K562 (cell line): ENCODE results near the gene PCNX2. TPM values are rescaled to one million over a fixed set of nuclear protein-coding genes. Genes with fewer than 3 reads are reported as not detected.

Experiments used
- ATAC-seq: fragments of 200-7000 bp; cut with Tn5 transposase; 3 replicates; pipeline ENCODE4 v1.9.1; 2020; ENCODE audit warnings: moderate library complexity
- BruUV-seq: library from RNA; stranded (reverse); fragments of 400-500 nt; replicated peaks from 2 replicates; lab custom pipeline; 2021; lab: Mats Ljungman, UMichigan
- CTCF ChIA-PET: fragments of 300-600 bp; formaldehyde crosslinking; extraction: SDS; loops from one replicate; lab custom pipeline; 2021; ENCODE audit warnings: low intra/inter-chr PET ratio; lab: Yijun Ruan, JAX
- POLR2A ChIA-PET: fragments of 300-600, 350-650 bp; sonication (Branson Sonifier 250); formaldehyde crosslinking; extraction: SDS; loops from one replicate; lab custom pipeline; 2021; ENCODE audit warnings: antibody characterized with exemption, inconsistent platforms; lab: Yijun Ruan, JAX
- DNase-seq, 4 experiments: peaks; one replicate each; pipeline versions ENCODE4 v3.0.0 to v3.0.0-alpha.2; 2011 to 2018; ENCODE audit warnings: low spot score in 3 of 4, mixed read lengths in 3 of 4; ENCODE audit errors: extremely low read depth in 1 of 4
- FAIRE-seq: peaks from 2 replicates; lab custom pipeline; 2011; peaks lifted over from hg19 to GRCh38; lab: Jason Lieb, UNC
- H2AFZ ChIP-seq: 2 replicates; pipeline ENCODE4 v1.6.0; 2011; ENCODE audit warnings: low read depth, low read length, control low read depth, inconsistent platforms
- H3K27ac ChIP-seq: fragments of 200-600 bp; 3 replicates; pipeline ENCODE4 v1.8.0; 2011; ENCODE audit warnings: low read depth, mild to moderate bottlenecking, control low read depth, inconsistent platforms, low read length, moderate library complexity, mixed read lengths; ENCODE audit errors: extremely low read depth
- H3K27me3 ChIP-seq, 2 experiments: fragments of 300-600 bp in 1 of 2; 2 replicates in 1 of 2; 3 replicates in 1 of 2; pipeline versions ENCODE4 v1.6.0 to v1.8.0; 2011; ENCODE audit warnings: inconsistent platforms in 2 of 2, low read length in 2 of 2, mild to moderate bottlenecking in 1 of 2, mixed read lengths in 1 of 2, moderate library complexity in 1 of 2; ENCODE audit not compliant: control insufficient read depth in 2 of 2, insufficient read depth in 2 of 2
- H3K36me3 ChIP-seq: fragments of 300-600 bp; 3 replicates; pipeline ENCODE4 v1.8.0; 2011; ENCODE audit warnings: mild to moderate bottlenecking, low read length, inconsistent platforms; ENCODE audit not compliant: control insufficient read depth, insufficient read depth
- H3K4me1 ChIP-seq, 2 experiments: fragments of 200-600 bp in 1 of 2; replicated peaks in 1 of 2; 2 replicates in 1 of 2; 3 replicates in 1 of 2; pipeline versions ENCODE4 v1.5.1 to v1.8.0; 2011; ENCODE audit warnings: inconsistent platforms in 2 of 2, low read length in 2 of 2, mild to moderate bottlenecking in 1 of 2, mixed read lengths in 1 of 2, moderate library complexity in 1 of 2; ENCODE audit not compliant: control insufficient read depth in 2 of 2, insufficient read depth in 2 of 2
- H3K4me2 ChIP-seq: 2 replicates; pipeline ENCODE4 v1.6.1; 2011; ENCODE audit warnings: low read length, control low read depth, inconsistent platforms, mixed read lengths; ENCODE audit not compliant: insufficient read depth
- H3K4me3 ChIP-seq: fragments of 200-600 bp; sonication (generic), shearing (Covaris generic); 2 replicates; pipeline ENCODE4 v1.5.1; 2016; ENCODE audit warnings: control low read depth, inconsistent platforms
- H3K79me2 ChIP-seq: fragments of 200-600 bp; 3 replicates; pipeline ENCODE4 v1.8.0; 2011; ENCODE audit warnings: low read length, inconsistent platforms; ENCODE audit not compliant: control insufficient read depth, insufficient read depth
- H3K9ac ChIP-seq, 2 experiments: 2 replicates each; pipeline versions ENCODE4 v1.6.0 to v1.6.1; 2011; ENCODE audit warnings: low read depth in 2 of 2, low read length in 2 of 2, control low read depth in 1 of 2, inconsistent platforms in 1 of 2, mild to moderate bottlenecking in 1 of 2, mixed read lengths in 1 of 2; ENCODE audit not compliant: insufficient read depth in 1 of 2
- H3K9me1 ChIP-seq: one replicate; pipeline ENCODE4 v1.6.0; 2011; ENCODE audit warnings: inconsistent platforms, mild to moderate bottlenecking, low read length, moderate library complexity; ENCODE audit not compliant: control insufficient read depth, insufficient read depth
- H3K9me3 ChIP-seq: replicated peaks from 2 replicates; pipeline ENCODE4 v1.5.1; 2011; ENCODE audit warnings: low read depth, low read length, inconsistent platforms; ENCODE audit not compliant: control insufficient read depth, insufficient read depth
- H4K20me1 ChIP-seq: replicated peaks from 2 replicates; pipeline ENCODE4 v1.6.1; 2011; ENCODE audit warnings: low read length, inconsistent platforms, mixed read lengths; ENCODE audit not compliant: control insufficient read depth, insufficient read depth
- GATAD2B ChIP-seq: fragments of 450-650 bp; IDR thresholded peaks from 2 replicates; pipeline ENCODE4 v1.6.1; 2017; ENCODE audit warnings: mild to moderate bottlenecking, borderline replicate concordance
- HDAC6 ChIP-seq: IDR thresholded peaks from 2 replicates; pipeline ENCODE4 v1.6.1; 2012; ENCODE audit warnings: low read depth, mild to moderate bottlenecking, control low read depth, inconsistent platforms, low read length, moderate library complexity
- MITF ChIP-seq: IDR thresholded peaks from 2 replicates; pipeline ENCODE4 v1.6.1; 2014; ENCODE audit warnings: antibody characterized with exemption
- MYC ChIP-seq, 2 experiments: fragments of 250-450 bp in 1 of 2; sonication (Bioruptor Pico) in 1 of 2; IDR thresholded peaks; 2 replicates each; pipeline versions ENCODE4 v1.5.1 to v1.6.1; 2012 to 2021; ENCODE audit warnings: low read depth in 2 of 2, borderline replicate concordance in 1 of 2, improper control_type of control experiment in 1 of 2, low read length in 1 of 2, mild to moderate bottlenecking in 1 of 2, moderate library complexity in 1 of 2
- RBM25 ChIP-seq: fragments of 200-400 bp; formaldehyde crosslinking; IDR thresholded peaks from 2 replicates; pipeline ENCODE4 v1.6.1; 2018; ENCODE audit warnings: low read length, low read depth, moderate library complexity; ENCODE audit not compliant: severe bottlenecking
- SMARCC2 ChIP-seq: fragments of 450-650 bp; IDR thresholded peaks from 2 replicates; pipeline ENCODE4 v1.6.1; 2017; ENCODE audit warnings: antibody characterized with exemption, moderate library complexity, mild to moderate bottlenecking, low read depth
- SUPT5H ChIP-seq: fragments of 450-650 bp; IDR thresholded peaks from 2 replicates; pipeline ENCODE4 v1.6.1; 2016
- TEAD1 ChIP-seq, 2 experiments: fragments of 450-650 bp in 1 of 2; sonication (generic) in 1 of 2; formaldehyde crosslinking; IDR thresholded peaks; 2 replicates each; pipeline versions ENCODE4 v1.4.0 to v1.8.0; 2020 to 2022; ENCODE audit warnings: mild to moderate bottlenecking in 2 of 2, missing genetic modification reagents in 1 of 2
- ZNF124 ChIP-seq: sonication (generic); formaldehyde crosslinking; IDR thresholded peaks from 2 replicates; pipeline ENCODE4 v1.8.1; 2022; ENCODE audit warnings: missing genetic modification reagents
- ZNF3 ChIP-seq: fragments of 250-450 bp; sonication (Bioruptor Pico); IDR thresholded peaks from 2 replicates; pipeline ENCODE4 v1.5.0; 2021; ENCODE audit warnings: mild to moderate bottlenecking, moderate library complexity
- ZNF507 ChIP-seq: conservative IDR thresholded peaks from 2 replicates; pipeline ENCODE4 v1.6.1; 2017; ENCODE audit warnings: missing genetic modification characterization, missing compliant biosample characterization
- ZNF76 ChIP-seq: fragments of 250-450 bp; sonication (Bioruptor Pico); IDR thresholded peaks from 2 replicates; pipeline ENCODE4 v1.4.0; 2020; ENCODE audit warnings: mild to moderate bottlenecking, moderate library complexity, borderline replicate concordance
- ZNF780A ChIP-seq: fragments of 250-450 bp; sonication (Bioruptor Pico); IDR thresholded peaks from 2 replicates; pipeline ENCODE4 v1.5.0; 2021; ENCODE audit warnings: mild to moderate bottlenecking
- WGBS: fragments of 100-300 bp; shearing (Covaris generic); methylation state at CpG from one replicate; pipeline ENCODE4 v1.1.6; 2016; ENCODE audit warnings: low coverage, mixed read lengths; ENCODE audit not compliant: insufficient coverage; ENCODE audit errors: missing lambda C conversion rate; 5-methylcytosine and 5-hydroxymethylcytosine counted together
- in situ Hi-C: fragments of 300-500 bp; cut with MboI; formaldehyde crosslinking; loops from 4 replicates; pipeline ENCODE4 v1.15.0; 2018; ENCODE audit warnings: inconsistent platforms, mixed read lengths
- intact Hi-C: fragments of 100-400 bp; cut with micrococcal nuclease; formaldehyde crosslinking; loops from 2 replicates; pipeline ENCODE4 v1.14.2; 2022
- polyA plus RNA-seq, 8 experiments: library from polyadenylated mRNA; depleted of rRNA in 4 of 8; stranded (reverse) in 5 of 8; unstranded in 3 of 8; fragments of >200 nt; fragmentation: Nextera tagmentation in 2 of 8; fragmentation: Illumina TruSeq in 1 of 8; extraction: Ambion mirVana in 2 of 8; extraction: Trizol in 1 of 8; gene quantifications; 2 replicates each; pipeline versions ENCODE4 v1.2.1 to v1.2.3, GENCODE V29; 2011 to 2014; ENCODE audit warnings: inconsistent platforms in 1 of 8, missing spikeins in 1 of 8
- total RNA-seq, 7 experiments: library from RNA; depleted of rRNA in 6 of 7; stranded (reverse); fragments of >200 nt in 6 of 7; fragmentation: Illumina TruSeq in 2 of 7; extraction: Trizol in 2 of 7; gene quantifications; 2 replicates each; pipeline versions ENCODE4 v1.2.1 to v1.2.3, GENCODE V29; 2011 to 2021; ENCODE audit warnings: low replicate concordance in 1 of 7
- TF ChIP-seq, protein P1 (sequence below): sonication (generic); formaldehyde crosslinking; IDR thresholded peaks from 2 replicates; pipeline ENCODE4 v1.9.0; 2022; ENCODE audit warnings: mild to moderate bottlenecking, missing genetic modification reagents
- TF ChIP-seq, protein P2 (sequence below): fragments of 250-450 bp; sonication (Bioruptor Pico); IDR thresholded peaks from 2 replicates; pipeline ENCODE4 v1.8.0; 2022; ENCODE audit warnings: inconsistent platforms
- TF ChIP-seq, protein P3 (sequence below): fragments of 450-650 bp; formaldehyde crosslinking; IDR thresholded peaks from 2 replicates; pipeline ENCODE4 v1.4.0; 2022; ENCODE audit warnings: missing genetic modification characterization

Gene PCNX2
- total and polyA plus RNA-seq, 9 of the 15 experiments (the other 6 are each of a cell fraction or from before 2014, with no cell fraction given), result 0.07 to 0.33 TPM; not detected in 7

- in situ Hi-C loops, result no loop called here
- FAIRE-seq (no peak), ATAC-seq (no peak), DNase-seq (no peak)
- WGBS, result under 1% methylated on average over 5 of the region's 5 CpGs
- no peak overlapping the region for H3K4me2 ChIP-seq
- peaks cover 0 to 13% of the 10 kb centered on the region in 2 experiments; a peak in 2 of 5 replicates for H3K27me3 ChIP-seq
- H2AFZ ChIP-seq, result no peak overlapping the region
- TF ChIP-seq, protein P1, sequence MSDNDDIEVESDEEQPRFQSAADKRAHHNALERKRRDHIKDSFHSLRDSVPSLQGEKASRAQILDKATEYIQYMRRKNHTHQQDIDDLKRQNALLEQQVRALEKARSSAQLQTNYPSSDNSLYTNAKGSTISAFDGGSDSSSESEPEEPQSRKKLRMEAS, result no peak
- TF ChIP-seq, protein P2, sequence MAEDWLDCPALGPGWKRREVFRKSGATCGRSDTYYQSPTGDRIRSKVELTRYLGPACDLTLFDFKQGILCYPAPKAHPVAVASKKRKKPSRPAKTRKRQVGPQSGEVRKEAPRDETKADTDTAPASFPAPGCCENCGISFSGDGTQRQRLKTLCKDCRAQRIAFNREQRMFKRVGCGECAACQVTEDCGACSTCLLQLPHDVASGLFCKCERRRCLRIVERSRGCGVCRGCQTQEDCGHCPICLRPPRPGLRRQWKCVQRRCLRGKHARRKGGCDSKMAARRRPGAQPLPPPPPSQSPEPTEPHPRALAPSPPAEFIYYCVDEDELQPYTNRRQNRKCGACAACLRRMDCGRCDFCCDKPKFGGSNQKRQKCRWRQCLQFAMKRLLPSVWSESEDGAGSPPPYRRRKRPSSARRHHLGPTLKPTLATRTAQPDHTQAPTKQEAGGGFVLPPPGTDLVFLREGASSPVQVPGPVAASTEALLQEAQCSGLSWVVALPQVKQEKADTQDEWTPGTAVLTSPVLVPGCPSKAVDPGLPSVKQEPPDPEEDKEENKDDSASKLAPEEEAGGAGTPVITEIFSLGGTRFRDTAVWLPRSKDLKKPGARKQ (CRISPR knock-in tag), result no peak
- TF ChIP-seq GATAD2B (no peak), ZNF3 (CRISPR knock-in tag) (no peak), ZNF780A (CRISPR knock-in tag) (no peak), SUPT5H (no peak), TEAD1 (CRISPR knock-in tag; IDR thresholded peaks at IDR 0.05) (no peak), MITF (no peak), SMARCC2 (no peak), ZNF124 (no peak), MYC (IDR thresholded peaks at IDR 0.05; ENCODE audit: low read depth, low read length) (no peak), MYC (CRISPR knock-in tag; IDR thresholded peaks at IDR 0.05; ENCODE audit: borderline replicate concordance, low read depth) (no peak), ZNF76 (CRISPR knock-in tag) (no peak), ZNF507 (no peak), HDAC6 (no peak), RBM25 (no peak)
- TF ChIP-seq, protein P3, sequence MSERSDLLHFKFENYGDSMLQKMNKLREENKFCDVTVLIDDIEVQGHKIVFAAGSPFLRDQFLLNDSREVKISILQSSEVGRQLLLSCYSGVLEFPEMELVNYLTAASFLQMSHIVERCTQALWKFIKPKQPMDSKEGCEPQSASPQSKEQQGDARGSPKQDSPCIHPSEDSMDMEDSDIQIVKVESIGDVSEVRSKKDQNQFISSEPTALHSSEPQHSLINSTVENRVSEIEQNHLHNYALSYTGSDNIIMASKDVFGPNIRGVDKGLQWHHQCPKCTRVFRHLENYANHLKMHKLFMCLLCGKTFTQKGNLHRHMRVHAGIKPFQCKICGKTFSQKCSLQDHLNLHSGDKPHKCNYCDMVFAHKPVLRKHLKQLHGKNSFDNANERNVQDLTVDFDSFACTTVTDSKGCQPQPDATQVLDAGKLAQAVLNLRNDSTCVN (CRISPR knock-in tag), result no peak
- H4K20me1 ChIP-seq, result no peaks in the 10 kb centered on the region
- no peak overlapping the region for H3K9ac ChIP-seq
- H3K4me3 ChIP-seq, result no peak overlapping the region
- no peaks in the 10 kb centered on the region for H3K9me1 ChIP-seq
- intact Hi-C loops, result no loop called here
- CTCF ChIA-PET, result interaction anchor here (0.6 kb wide), 1 partner anchor 356 kb away, joined by 3 read pairs; no protein-coding TSS in a partner anchor
- no peaks in the 10 kb centered on the region for H3K4me1 ChIP-seq
- H3K9me3 ChIP-seq, result no peaks in the 10 kb centered on the region
- no peaks in the 10 kb centered on the region for H3K36me3 ChIP-seq
- POLR2A ChIA-PET, result interaction anchor here (1.4 kb wide), 1 partner anchor 13 kb away, joined by 3 read pairs; no protein-coding TSS in a partner anchor
- no peaks in the 10 kb centered on the region for H3K79me2 ChIP-seq
- no peak overlapping the region for H3K27ac ChIP-seq
- no TSS peak for BruUV-seq
These were observed 40.4 kb downstream of the PCNX2 start for GRCh38 chr1:233255145-233255544.
